Spleen (tissue), 7 donors: ENCODE results near the gene SLC22A7.
A peak's percentile ranks its signal among the peaks of the same experiment; 100 is the strongest.

Experiments used
- CTCF ChIP-seq, 11 experiments: fragments of 200-600 bp in 7 of 11; fragments of 450-650 bp in 4 of 11; sonication (generic) in 4 of 11; IDR thresholded peaks in 8 of 11; conservative IDR thresholded peaks in 3 of 11; 1 replicate in 7 of 11; 2 replicates in 4 of 11; pipeline versions ENCODE4 v1.4.0 to v1.8.0; 2016 to 2021; ENCODE audit warnings: antibody characterized with exemption in 11 of 11, inconsistent platforms in 4 of 11, mild to moderate bottlenecking in 1 of 11
- POLR2AphosphoS5 ChIP-seq, 3 donors: sonication (generic); formaldehyde crosslinking; IDR thresholded peaks; one replicate each; pipeline ENCODE4 v1.5.1; 2017; ENCODE audit warnings: antibody characterized with exemption in 3 of 3
- donor health status: DM: no; HTN: no; CAD: no; lungs with moderate emphysema.
- donor health status: DM: no; HTN: no; CAD: no.
- donor health status: DM: no; HTN: no; CAD: no.

GRCh38 chr6:43302126-43302525 is 4.1 kb downstream of the SLC22A7 start:
- TF ChIP-seq CTCF (IDR thresholded peaks at IDR 0.05 in 8 of 11, conservative IDR thresholded peaks at IDR 0.05 in 3 of 11): no peak
- peak in 1 of 3 donors; percentile 17 for TF ChIP-seq POLR2AphosphoS5 (IDR thresholded peaks at IDR 0.05)
